Liver (tissue), 9 donors: ENCODE results near the gene LINGO4. TPM values are rescaled to one million over a fixed set of nuclear protein-coding genes. Genes with fewer than 3 reads are reported as not detected.

Source experiments
- DNase-seq: peaks from one replicate; pipeline ENCODE4 v3.0.0-alpha.2; 2017; ENCODE audit warnings: low spot score
- H3K27ac ChIP-seq, 2 donors: one replicate each; pipeline ENCODE4 v1.7.0; 2013; ENCODE audit warnings: inconsistent platforms in 2 of 2, low read length in 2 of 2, control low read depth in 1 of 2, low read depth in 1 of 2, mild to moderate bottlenecking in 1 of 2
- H3K27me3 ChIP-seq, 4 donors: one replicate each; pipeline versions ENCODE4 v1.6.1 to v1.7.0; 2013; ENCODE audit warnings: low read length in 3 of 4, inconsistent platforms in 1 of 4, mild to moderate bottlenecking in 1 of 4, moderate library complexity in 1 of 4; ENCODE audit not compliant: control insufficient read depth in 4 of 4, insufficient read depth in 4 of 4
- H3K36me3 ChIP-seq, 4 donors: one replicate each; pipeline versions ENCODE4 v1.6.1 to v1.7.0; 2013; ENCODE audit warnings: low read length in 3 of 4, mild to moderate bottlenecking in 3 of 4, low read depth in 1 of 4, moderate library complexity in 1 of 4; ENCODE audit not compliant: control insufficient read depth in 4 of 4, insufficient read depth in 3 of 4
- H3K4me1 ChIP-seq, 4 donors: one replicate each; pipeline versions ENCODE4 v1.6.1 to v1.7.0; 2013; ENCODE audit warnings: low read length in 3 of 4, mild to moderate bottlenecking in 3 of 4, moderate library complexity in 1 of 4; ENCODE audit not compliant: control insufficient read depth in 4 of 4, insufficient read depth in 4 of 4
- H3K4me3 ChIP-seq, 3 donors: one replicate each; pipeline versions ENCODE4 v1.6.1 to v1.7.0; 2013; ENCODE audit warnings: low read length in 3 of 3, control low read depth in 1 of 3, low read depth in 1 of 3, mild to moderate bottlenecking in 1 of 3
- H3K9ac ChIP-seq, 2 donors: one replicate each; pipeline ENCODE4 v1.7.0; 2013; ENCODE audit warnings: low read length in 2 of 2, mild to moderate bottlenecking in 2 of 2, moderate library complexity in 2 of 2, control low read depth in 1 of 2, low read depth in 1 of 2
- H3K9me3 ChIP-seq, 4 donors: one replicate each; pipeline versions ENCODE4 v1.6.1 to v1.7.0; 2013; ENCODE audit warnings: low read length in 3 of 4; ENCODE audit not compliant: control insufficient read depth in 4 of 4
- FOXA1 ChIP-seq: IDR thresholded peaks from 2 replicates; pipeline ENCODE4 v1.6.1; 2016; ENCODE audit warnings: antibody characterized with exemption
- HNF4G ChIP-seq: IDR thresholded peaks from 2 replicates; pipeline ENCODE4 v1.6.1; 2016; ENCODE audit warnings: antibody characterized with exemption
- RAD21 ChIP-seq, 2 donors: IDR thresholded peaks; 2 replicates each; pipeline ENCODE4 v1.6.1; 2016; ENCODE audit warnings: antibody characterized with exemption in 2 of 2, mild to moderate bottlenecking in 2 of 2
- SP1 ChIP-seq: IDR thresholded peaks from 2 replicates; pipeline ENCODE4 v1.6.1; 2018; ENCODE audit warnings: antibody characterized with exemption, mild to moderate bottlenecking
- TAF1 ChIP-seq: conservative IDR thresholded peaks from 2 replicates; pipeline ENCODE4 v1.6.1; 2016; ENCODE audit warnings: antibody characterized with exemption, mild to moderate bottlenecking
- WGBS: extraction: QIAGEN DNeasy Blood & Tissue Kit; methylation state at CpG from one replicate; pipeline ENCODE4 v1.1.7; 2013; 5-methylcytosine and 5-hydroxymethylcytosine counted together
- polyA plus RNA-seq, 2 donors: library from polyadenylated mRNA; stranded (reverse) in 1 of 2; unstranded in 1 of 2; fragments of 200-250 nt in 1 of 2; fragments of >200 nt in 1 of 2; fragmentation: Nextera tagmentation in 1 of 2; extraction: Ambion mirVana in 1 of 2; gene quantifications; one replicate each; pipeline versions ENCODE4 v1.2.1 to v1.2.3, GENCODE V29; 2013 to 2015
- total RNA-seq, 2 donors: library from RNA; depleted of rRNA; stranded (reverse); fragments of >200 nt; gene quantifications; one replicate each; pipeline ENCODE4 v1.2.3, GENCODE V29; 2014
- TF ChIP-seq, protein P1 (sequence below): fragments of 150-350 bp; IDR thresholded peaks from 2 replicates; pipeline ENCODE4 v1.5.1; 2017; ENCODE audit warnings: improper control_type of control experiment, low read depth, low read length; ENCODE audit not compliant: missing input control
- TF ChIP-seq, protein P2 (sequence below): IDR thresholded peaks from 2 replicates; pipeline ENCODE4 v1.6.1; 2016; ENCODE audit warnings: antibody characterized with exemption
- TF ChIP-seq, protein P3 (sequence below): IDR thresholded peaks from 2 replicates; pipeline ENCODE4 v1.6.1; 2016; ENCODE audit warnings: antibody characterized with exemption, mild to moderate bottlenecking
- donor health status: healthy.
- donor health status: healthy.
- donor health status: healthy.
- donor health status: healthy.
- donor health status: healthy.

The LINGO4 gene
- under 1 TPM; 0.05 to 0.50 TPM for total RNA-seq
- polyA plus RNA-seq: under 1 TPM in 1 of 2 donors, not detected in 1; 0.09 TPM

GRCh38 chr1:151805066-151805820 lies at the start of gene LINGO4:
LINGO4 (minus strand) TSS chr1:151805419; CDS start chr1:151802704, 2,715 bp downstream.
- H3K9me3 ChIP-seq: no peaks in the 10 kb centered on the region
- 47% methylated on average over 12 of the region's 12 CpGs for WGBS
- TF ChIP-seq, protein P1, sequence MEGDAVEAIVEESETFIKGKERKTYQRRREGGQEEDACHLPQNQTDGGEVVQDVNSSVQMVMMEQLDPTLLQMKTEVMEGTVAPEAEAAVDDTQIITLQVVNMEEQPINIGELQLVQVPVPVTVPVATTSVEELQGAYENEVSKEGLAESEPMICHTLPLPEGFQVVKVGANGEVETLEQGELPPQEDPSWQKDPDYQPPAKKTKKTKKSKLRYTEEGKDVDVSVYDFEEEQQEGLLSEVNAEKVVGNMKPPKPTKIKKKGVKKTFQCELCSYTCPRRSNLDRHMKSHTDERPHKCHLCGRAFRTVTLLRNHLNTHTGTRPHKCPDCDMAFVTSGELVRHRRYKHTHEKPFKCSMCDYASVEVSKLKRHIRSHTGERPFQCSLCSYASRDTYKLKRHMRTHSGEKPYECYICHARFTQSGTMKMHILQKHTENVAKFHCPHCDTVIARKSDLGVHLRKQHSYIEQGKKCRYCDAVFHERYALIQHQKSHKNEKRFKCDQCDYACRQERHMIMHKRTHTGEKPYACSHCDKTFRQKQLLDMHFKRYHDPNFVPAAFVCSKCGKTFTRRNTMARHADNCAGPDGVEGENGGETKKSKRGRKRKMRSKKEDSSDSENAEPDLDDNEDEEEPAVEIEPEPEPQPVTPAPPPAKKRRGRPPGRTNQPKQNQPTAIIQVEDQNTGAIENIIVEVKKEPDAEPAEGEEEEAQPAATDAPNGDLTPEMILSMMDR: no peak
- TF ChIP-seq FOXA1: no peak
- no peak for TF ChIP-seq SP1
- no peak for TF ChIP-seq RAD21 (IDR thresholded peaks at IDR 0.05)
- TF ChIP-seq, protein P2, sequence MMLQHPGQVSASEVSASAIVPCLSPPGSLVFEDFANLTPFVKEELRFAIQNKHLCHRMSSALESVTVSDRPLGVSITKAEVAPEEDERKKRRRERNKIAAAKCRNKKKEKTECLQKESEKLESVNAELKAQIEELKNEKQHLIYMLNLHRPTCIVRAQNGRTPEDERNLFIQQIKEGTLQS: no peak
- TF ChIP-seq, protein P3, sequence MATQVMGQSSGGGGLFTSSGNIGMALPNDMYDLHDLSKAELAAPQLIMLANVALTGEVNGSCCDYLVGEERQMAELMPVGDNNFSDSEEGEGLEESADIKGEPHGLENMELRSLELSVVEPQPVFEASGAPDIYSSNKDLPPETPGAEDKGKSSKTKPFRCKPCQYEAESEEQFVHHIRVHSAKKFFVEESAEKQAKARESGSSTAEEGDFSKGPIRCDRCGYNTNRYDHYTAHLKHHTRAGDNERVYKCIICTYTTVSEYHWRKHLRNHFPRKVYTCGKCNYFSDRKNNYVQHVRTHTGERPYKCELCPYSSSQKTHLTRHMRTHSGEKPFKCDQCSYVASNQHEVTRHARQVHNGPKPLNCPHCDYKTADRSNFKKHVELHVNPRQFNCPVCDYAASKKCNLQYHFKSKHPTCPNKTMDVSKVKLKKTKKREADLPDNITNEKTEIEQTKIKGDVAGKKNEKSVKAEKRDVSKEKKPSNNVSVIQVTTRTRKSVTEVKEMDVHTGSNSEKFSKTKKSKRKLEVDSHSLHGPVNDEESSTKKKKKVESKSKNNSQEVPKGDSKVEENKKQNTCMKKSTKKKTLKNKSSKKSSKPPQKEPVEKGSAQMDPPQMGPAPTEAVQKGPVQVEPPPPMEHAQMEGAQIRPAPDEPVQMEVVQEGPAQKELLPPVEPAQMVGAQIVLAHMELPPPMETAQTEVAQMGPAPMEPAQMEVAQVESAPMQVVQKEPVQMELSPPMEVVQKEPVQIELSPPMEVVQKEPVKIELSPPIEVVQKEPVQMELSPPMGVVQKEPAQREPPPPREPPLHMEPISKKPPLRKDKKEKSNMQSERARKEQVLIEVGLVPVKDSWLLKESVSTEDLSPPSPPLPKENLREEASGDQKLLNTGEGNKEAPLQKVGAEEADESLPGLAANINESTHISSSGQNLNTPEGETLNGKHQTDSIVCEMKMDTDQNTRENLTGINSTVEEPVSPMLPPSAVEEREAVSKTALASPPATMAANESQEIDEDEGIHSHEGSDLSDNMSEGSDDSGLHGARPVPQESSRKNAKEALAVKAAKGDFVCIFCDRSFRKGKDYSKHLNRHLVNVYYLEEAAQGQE: no peak
- no peak within 1 kb of the TSS for H3K4me3 ChIP-seq
- H3K4me1 ChIP-seq: no peaks in the 10 kb centered on the region
- no peak within 1 kb of the TSS for H3K27ac ChIP-seq
- no peaks in the 10 kb centered on the region for H3K27me3 ChIP-seq
- DNase-seq: no peak
- H3K9ac ChIP-seq: no peak within 1 kb of the TSS
- H3K36me3 ChIP-seq: peaks cover 0 to 28% (median 23%) of the 10 kb centered on the region in 4 donors

GRCh38 chr1:151854658-151855057 lies 49.4 kb upstream of the LINGO4 start:
- TF ChIP-seq HNF4G: no peak
- DNase-seq: no peak
- no peaks in the 10 kb centered on the region for H3K9me3 ChIP-seq
- no peak overlapping the region for H3K27ac ChIP-seq
- no peak overlapping the region for H3K9ac ChIP-seq
- H3K36me3 ChIP-seq: no peaks in the 10 kb centered on the region
- WGBS: 82% methylated on average over 7 of the region's 7 CpGs
- peaks cover 0 to 4% (median 0%) of the 10 kb centered on the region in 4 donors for H3K4me1 ChIP-seq
- no peaks in the 10 kb centered on the region for H3K27me3 ChIP-seq
- no peak overlapping the region for H3K4me3 ChIP-seq

- H3K9me3 ChIP-seq: no peaks in the 10 kb centered on the region
- DNase-seq: no peak
- no peaks in the 10 kb centered on the region for H3K27me3 ChIP-seq
- no peak within 1 kb of the TSS for H3K4me3 ChIP-seq
- peaks cover 0 to 4% (median 0%) of the 10 kb centered on the region in 4 donors for H3K4me1 ChIP-seq
- H3K27ac ChIP-seq: no peak within 1 kb of the TSS
- 93% methylated on average over 5 of the region's 5 CpGs for WGBS
- no peaks in the 10 kb centered on the region for H3K36me3 ChIP-seq
- no peak within 1 kb of the TSS for H3K9ac ChIP-seq
- TF ChIP-seq HNF4G: no peak
- TF ChIP-seq TAF1: no peak
- no peak for TF ChIP-seq RAD21 (IDR thresholded peaks at IDR 0.05)
Observed at GRCh38 chr1:151853411-151853943, 48.3 kb upstream of the LINGO4 start, which contains the start of gene THEM5. THEM5 (minus strand) TSS chr1:151853712; CDS start chr1:151853565, 147 bp downstream.
